ENCODE results near the gene CEP290.
A peak's percentile ranks its signal among the peaks of the same experiment; 100 is the strongest.

The CEP290 gene

DNA sequence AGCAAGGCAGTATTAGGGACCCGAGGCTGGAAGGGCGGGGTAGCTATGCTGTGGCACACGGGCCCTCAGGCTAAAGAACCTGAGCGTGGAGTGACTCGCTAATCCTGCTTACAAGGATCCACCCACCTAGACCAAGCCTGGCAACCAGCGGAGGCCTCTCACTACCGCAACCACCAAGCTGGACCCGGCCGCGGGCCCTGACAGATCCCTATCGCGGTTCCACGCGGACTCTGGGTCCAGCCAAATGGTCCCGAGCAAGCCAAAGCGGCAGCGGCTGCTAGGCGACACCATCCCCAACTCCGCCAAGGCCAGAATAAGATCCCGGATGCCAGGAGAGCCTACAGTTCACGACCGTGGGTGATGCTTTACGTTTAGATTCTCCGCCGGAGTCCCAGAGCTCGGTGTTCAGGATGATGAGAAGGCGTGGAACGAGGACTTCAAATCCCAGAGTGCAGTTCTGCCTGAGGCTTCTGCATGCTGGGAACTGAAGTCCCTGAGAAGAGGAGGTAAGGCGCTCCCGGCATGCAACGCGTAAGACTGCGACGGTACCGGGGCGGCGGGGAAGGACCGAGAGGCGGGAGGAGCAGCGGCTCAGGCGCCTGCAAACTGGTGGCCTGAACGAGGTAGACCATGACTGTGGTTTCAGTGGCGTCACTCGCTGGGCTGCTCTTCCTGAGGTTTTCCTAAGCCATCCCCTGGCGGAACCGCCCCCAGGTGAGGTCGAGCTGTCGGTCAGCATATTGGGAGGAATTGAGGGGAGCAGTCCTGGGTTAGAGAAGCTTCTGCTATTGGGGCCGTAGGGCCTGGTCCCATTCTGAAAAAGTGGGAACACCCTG is at the start of gene CEP290, which contains the start of gene TMTC3:
TSS of gene CEP290 (minus strand) at position 315 of the 836 bp plus-strand sequence. CDS start 781 bp downstream, outside the sequence.
TSS of gene TMTC3 (plus strand) at position 534 of the 836 bp plus-strand sequence. CDS start 6,009 bp downstream, outside the sequence.
- peak; percentile 61 for DNase-seq (ENCODE audit: low spot score)

GRCh38 chr12:88188180-88188579 is 46.3 kb upstream of the CEP290 start:
- no peak for DNase-seq (ENCODE audit: low spot score)

GRCh38 chr12:88187571-88187970 is 45.7 kb upstream of the CEP290 start:
- DNase-seq (ENCODE audit: low spot score) = no peak

DNA sequence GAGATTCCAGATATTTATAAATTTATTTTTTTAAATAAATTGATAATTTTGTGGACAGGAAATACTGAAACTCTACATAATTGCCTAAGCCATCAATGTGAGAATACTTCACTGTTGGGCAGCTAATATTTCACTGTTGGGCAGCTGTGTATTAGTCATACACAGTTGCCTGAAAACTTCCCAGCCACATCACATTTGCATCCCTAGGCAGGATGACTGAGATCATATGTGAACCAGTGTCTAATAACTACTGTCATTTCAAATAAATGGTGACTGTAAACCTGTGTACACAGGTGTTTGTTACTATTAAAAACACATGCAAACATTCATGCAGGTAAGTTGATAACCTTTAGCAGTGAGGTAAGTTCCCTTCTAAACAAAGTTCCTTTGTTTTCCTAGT is 44.1 kb upstream of the CEP290 start:
- DNase-seq (ENCODE audit: low spot score) = no peak

DNA sequence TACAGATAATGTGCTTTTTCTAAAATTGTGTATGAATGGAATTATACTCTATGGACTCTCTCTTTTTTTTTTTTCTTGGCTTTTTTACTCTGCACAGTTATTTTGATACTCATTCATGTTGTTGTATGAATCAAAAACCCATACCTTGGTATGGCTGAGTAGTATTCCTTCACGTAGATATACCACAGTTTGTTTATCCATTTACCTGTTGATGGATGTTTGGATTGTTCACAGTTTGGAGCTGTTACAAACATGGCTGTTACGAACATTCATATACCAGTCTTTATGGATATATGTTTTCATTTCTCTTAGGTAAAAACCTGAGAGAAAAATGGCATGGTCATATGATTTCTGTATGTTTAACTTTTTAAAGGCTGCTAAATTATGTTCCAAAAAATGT is 43.4 kb upstream of the CEP290 start:
- DNase-seq (ENCODE audit: low spot score) = no peak

- DNase-seq (ENCODE audit: low spot score) = no peak
Observed at GRCh38 chr12:88184196-88184595, 42.3 kb upstream of the CEP290 start.

DNA sequence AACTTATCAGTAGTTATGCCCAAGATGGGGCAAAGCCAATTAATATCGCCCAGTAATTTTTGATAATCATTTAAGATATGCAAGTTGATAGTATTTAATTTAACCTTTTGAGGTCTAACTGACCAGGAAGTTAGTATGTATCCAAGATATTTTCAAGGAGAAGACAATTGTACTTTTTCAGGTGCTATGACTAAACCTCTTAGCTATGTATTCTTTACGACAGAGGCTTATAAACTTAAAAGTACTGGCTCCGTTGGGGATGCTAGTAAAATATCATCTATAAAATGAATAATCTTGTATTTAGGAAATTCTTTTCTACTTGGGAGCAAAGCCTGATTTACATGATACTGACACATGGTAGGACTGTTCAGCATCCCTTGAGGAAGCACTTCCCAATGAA is 40.5 kb upstream of the CEP290 start:
- DNase-seq (ENCODE audit: low spot score) = no peak

DNA sequence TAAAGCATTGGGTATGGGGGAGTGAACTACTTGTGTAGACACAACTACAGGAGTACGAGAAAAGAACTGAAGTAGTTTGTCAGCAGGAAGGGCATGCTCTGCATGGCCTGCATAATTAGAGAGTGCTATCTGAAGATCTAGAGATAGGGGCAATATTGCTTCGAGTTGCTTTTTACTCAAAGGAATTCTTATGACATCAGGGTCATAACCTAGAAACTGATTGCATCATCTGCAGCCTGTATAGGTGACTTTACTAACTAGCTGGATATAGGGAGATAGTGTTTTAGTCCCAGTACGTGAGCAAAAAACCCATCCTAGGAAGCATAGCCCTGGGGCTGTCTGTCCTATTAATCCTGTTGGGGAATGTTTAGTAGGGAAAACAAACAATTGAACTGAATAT is 40.0 kb upstream of the CEP290 start:
- no peak for DNase-seq (ENCODE audit: low spot score)

GRCh38 chr12:88179436-88180014 is 37.6 kb upstream of the CEP290 start:
- DNase-seq (ENCODE audit: low spot score) = no peak

GRCh38 chr12:88175544-88175943 is 33.7 kb upstream of the CEP290 start:
- no peak for DNase-seq (ENCODE audit: low spot score)

DNA sequence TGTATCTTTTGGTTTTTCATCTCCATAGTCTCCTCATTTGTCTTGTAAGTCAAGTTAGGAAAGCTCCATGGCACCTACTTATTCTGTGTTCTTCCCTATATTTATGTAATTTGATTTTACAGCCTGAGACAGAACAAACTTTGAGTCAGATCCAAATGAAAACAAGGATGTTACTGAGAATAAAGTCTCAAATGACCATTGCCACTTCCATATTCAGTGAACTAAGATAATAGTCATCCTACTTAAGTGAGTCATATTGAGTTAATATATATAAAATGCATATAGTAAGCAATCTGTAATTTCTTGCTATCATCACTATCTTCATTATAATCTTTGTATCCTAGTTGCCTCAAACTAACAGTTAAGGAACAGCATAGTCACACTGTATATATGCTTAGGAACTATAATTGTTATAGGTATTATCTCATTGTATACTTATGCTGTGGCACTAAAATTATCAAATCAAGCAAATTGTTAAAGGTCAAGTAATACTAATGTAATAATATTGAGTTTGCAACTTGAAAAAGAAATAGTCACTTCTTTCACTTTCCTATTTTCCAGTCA is 31.0 kb upstream of the CEP290 start:
- DNase-seq (ENCODE audit: low spot score) = no peak

DNA sequence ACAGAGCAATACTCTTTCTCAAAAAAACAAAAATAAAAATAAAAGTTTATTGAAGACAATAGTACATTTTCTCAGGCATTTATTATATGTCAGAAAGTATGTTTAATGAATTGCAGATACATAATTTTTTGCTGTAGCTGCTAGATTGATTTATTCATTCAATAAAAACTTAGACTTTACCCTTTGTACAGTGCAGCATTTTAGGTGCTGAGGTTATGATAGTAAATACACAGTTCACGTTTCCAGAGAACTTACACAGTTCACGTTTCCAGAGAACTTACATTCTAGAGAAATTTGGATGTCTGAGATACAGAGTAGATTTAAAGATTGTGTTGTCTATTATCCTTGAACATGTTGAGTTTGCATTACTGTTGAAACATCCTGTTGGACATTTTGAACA is 25.5 kb upstream of the CEP290 start:
- no peak for DNase-seq (ENCODE audit: low spot score)

- no peak for DNase-seq (ENCODE audit: low spot score)
Observed at GRCh38 chr12:88166179-88166578, 24.3 kb upstream of the CEP290 start.

DNA sequence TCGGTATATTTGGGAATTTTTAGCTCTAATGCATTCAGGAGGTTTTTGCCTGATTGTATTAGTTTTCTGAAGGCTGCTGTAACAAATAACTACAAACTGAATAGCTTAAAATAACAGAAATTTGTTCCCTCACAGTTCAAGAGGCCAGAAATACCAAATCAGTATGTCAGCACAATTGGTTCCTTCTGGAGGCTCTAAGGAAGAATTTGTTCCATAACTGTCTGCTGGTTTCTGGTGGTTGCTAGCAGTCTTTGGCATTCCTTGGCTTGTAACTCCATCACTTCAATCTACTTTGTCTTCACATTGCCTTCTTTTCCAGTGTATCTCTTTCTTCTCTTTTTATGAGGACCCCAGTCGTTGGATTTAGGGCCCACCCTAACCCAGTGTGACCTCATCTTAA is 21.5 kb upstream of the CEP290 start:
- DNase-seq (ENCODE audit: low spot score) = no peak

DNA sequence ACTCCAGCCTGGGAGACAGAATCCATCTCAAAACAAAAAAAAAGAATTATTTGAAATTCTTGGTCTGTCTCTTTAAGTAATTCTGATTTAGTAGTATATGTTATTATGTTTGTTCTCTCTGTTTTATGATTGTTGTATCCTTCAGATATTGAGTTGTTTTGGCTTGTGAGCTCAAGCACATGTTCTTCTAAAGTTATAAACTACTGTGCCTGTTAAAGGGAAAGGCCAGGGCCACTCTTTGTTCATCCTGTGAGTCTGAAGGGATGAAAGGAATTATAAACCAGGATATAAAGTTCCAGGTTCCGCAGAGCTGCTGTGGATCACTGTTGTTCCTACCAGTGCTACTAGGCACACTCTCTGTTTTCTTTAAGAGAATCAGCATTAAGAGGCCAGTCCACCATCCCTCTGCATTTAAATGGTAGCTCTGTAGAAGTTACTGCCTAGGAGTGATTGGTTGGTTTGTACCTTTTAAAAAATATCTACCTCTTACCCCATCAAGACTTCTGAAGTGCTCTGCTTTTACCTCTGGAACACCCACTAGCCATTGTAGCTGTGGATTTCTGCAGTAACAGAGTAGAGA is 14.3 kb upstream of the CEP290 start:
- DNase-seq (ENCODE audit: low spot score) = no peak

- no peak for DNase-seq (ENCODE audit: low spot score)
Observed at GRCh38 chr12:88153959-88154358, 12.1 kb upstream of the CEP290 start.

DNA sequence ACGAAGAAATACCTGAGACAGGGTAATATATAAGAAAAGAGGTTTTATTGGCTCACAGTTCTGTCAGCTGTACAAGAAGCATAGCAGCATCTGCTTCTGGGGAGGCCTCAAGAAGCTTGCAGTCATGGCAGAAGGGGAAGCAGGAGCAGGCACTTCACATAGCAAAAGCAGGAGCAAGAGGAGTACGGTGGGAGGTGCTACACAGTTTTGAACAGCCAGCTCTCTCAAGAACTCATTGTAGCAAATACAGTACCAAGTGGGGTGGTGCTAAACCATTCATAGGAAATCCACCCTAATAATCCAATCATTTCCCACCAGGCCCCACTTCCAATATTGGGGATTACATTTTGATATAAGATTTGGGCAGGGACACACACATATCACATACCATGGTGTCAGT is 8.2 kb upstream of the CEP290 start:
- DNase-seq (ENCODE audit: low spot score) = no peak

GRCh38 chr12:88145567-88146505 is 3.9 kb upstream of the CEP290 start:
- no peak for DNase-seq (ENCODE audit: low spot score)

DNA sequence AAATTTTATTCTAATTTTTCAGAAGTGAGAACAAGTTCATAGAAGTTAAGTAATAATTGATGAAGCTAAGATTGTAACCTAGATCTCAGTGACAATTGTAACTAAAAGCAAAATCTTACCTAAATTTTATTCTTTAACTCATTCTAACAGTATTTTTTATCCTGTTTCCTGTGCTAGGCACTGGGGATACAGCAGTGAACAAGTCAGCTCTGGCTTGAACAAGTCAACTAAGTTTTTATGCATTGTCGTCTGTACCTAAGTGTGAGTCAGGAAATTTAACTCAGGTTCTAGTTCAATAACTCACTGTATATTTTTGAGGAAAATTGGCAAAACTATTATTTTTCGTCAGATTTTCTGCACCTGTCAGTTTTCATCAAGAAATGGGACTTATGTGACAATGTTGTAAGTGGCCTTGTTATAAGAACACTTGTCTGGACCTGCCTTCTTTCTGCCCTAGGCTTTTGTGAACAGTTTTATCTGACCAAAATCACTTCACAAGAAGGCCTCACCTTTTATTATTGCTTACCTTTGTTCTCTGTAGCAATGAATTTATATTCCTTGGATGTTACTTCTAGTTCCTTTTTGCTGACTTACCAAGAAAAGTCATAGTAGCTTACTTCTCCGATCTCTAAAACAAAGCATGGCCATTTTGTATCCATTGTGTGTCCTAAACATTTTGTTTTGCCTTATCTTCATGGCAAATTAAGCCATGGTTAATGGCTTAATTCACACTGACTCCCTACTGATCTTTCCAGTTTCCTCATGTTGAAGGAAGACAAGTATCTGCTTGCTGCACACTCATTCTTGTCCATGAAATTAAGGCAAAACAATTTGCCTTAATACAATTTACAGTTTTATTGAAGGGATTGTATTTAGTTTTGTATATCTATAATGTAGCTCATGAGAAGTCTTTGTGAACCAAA is 2.9 kb upstream of the CEP290 start:
- no peak for DNase-seq (ENCODE audit: low spot score)

DNA sequence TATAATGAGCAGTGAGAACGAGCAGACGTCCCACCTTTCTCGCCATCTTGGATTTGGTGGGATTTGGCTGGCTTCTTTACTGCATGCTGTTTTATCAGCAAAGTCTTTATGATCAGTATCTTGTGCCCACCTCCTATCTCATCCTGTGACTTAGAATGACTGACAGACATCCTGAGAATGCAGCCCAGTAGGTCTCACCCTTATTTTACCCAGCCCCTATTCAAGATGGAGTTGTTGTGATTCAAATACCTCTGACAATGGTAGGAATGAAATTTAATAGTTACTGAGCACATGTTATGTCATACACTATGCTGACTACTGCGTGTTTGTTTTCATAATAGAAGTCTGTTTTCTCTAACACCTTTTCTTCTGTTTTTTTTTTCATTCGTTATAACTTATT is 2.1 kb upstream of the CEP290 start:
- DNase-seq (ENCODE audit: low spot score) = no peak

- DNase-seq (ENCODE audit: low spot score) = no peak
Observed at GRCh38 chr12:88142610-88142991, 713 bp upstream of the CEP290 start.
